IMR-90 (cell line): ENCODE data around the gene NPFF. TPM values are rescaled to one million over a fixed set of nuclear protein-coding genes. Genes with fewer than 3 reads are reported as not detected.

ENCODE experiments used
- ATAC-seq: fragments of 200-7000 bp; cut with Tn5 transposase; 2 replicates; pipeline ENCODE4 v1.9.1; 2020; ENCODE audit warnings: low read depth, mild to moderate bottlenecking, moderate library complexity
- BruUV-seq: library from RNA; stranded (reverse); fragments of 400-500 nt; replicated peaks from 2 replicates; lab custom pipeline; 2021; lab: Mats Ljungman, UMichigan
- CTCF ChIA-PET: fragments of 300-600 bp; formaldehyde crosslinking; extraction: SDS; loops from one replicate; lab custom pipeline; 2021; ENCODE audit warnings: antibody characterized with exemption; lab: Yijun Ruan, JAX
- POLR2A ChIA-PET: fragments of 300-600 bp; sonication (Branson Sonifier 250); formaldehyde crosslinking; loops from one replicate; lab custom pipeline; 2022; ENCODE audit warnings: antibody characterized with exemption; ENCODE audit not compliant: unreplicated experiment; lab: Charles Lee
- DNase-seq: peaks from one replicate; pipeline ENCODE4 v3.0.0; 2013
- H2AFZ ChIP-seq: replicated peaks from 2 replicates; pipeline ENCODE3; 2013; ENCODE audit warnings: low read length, mild to moderate bottlenecking; ENCODE audit not compliant: poor library complexity
- H2AK5ac ChIP-seq: 2 replicates; pipeline ENCODE4 v1.6.1; 2013; ENCODE audit warnings: low read depth, low read length, inconsistent platforms
- H2AK9ac ChIP-seq: replicated peaks from 2 replicates; pipeline ENCODE3; 2013; ENCODE audit warnings: mild to moderate bottlenecking, low read depth, low read length, moderate library complexity; ENCODE audit not compliant: poor library complexity
- H2BK120ac ChIP-seq: 2 replicates; pipeline ENCODE4 v1.6.1; 2013; ENCODE audit warnings: low read depth, low read length, inconsistent platforms
- H2BK15ac ChIP-seq: 3 replicates; pipeline ENCODE4 v1.6.1; 2013; ENCODE audit warnings: low read depth, low read length, inconsistent platforms
- H2BK20ac ChIP-seq: 2 replicates; pipeline ENCODE4 v1.6.1; 2013; ENCODE audit warnings: low read depth, mild to moderate bottlenecking, inconsistent platforms, low read length, moderate library complexity
- H2BK5ac ChIP-seq: 2 replicates; pipeline ENCODE4 v1.6.1; 2013; ENCODE audit warnings: mild to moderate bottlenecking, low read depth, low read length, inconsistent platforms; ENCODE audit not compliant: poor library complexity, severe bottlenecking
- H3K14ac ChIP-seq: replicated peaks from 2 replicates; pipeline ENCODE4 v1.6.1; 2013; ENCODE audit warnings: low read depth, low read length, inconsistent platforms
- H3K18ac ChIP-seq: 2 replicates; pipeline ENCODE4 v1.6.1; 2013; ENCODE audit warnings: low read depth, low read length, control low read depth
- H3K23ac ChIP-seq: 2 replicates; pipeline ENCODE4 v1.6.1; 2013; ENCODE audit warnings: low read depth, low read length, inconsistent platforms
- H3K27ac ChIP-seq: 2 replicates; pipeline ENCODE4 v1.5.1; 2013; ENCODE audit warnings: mild to moderate bottlenecking, control low read depth, low read length; ENCODE audit not compliant: insufficient read depth
- H3K27me3 ChIP-seq: 2 replicates; pipeline ENCODE4 v1.6.1; 2013; ENCODE audit warnings: low read length; ENCODE audit not compliant: control insufficient read depth, insufficient read depth
- H3K36me3 ChIP-seq: 2 replicates; pipeline ENCODE4 v1.6.1; 2013; ENCODE audit warnings: low read length, mixed read lengths; ENCODE audit not compliant: control insufficient read depth, insufficient read depth
- H3K4ac ChIP-seq: 2 replicates; pipeline ENCODE4 v1.6.1; 2013; ENCODE audit warnings: low read depth, low read length, inconsistent platforms
- H3K4me1 ChIP-seq: 2 replicates; pipeline ENCODE4 v1.6.1; 2013; ENCODE audit warnings: low read length, mixed read lengths; ENCODE audit not compliant: control insufficient read depth, insufficient read depth
- H3K4me2 ChIP-seq: 2 replicates; pipeline ENCODE4 v1.6.1; 2013; ENCODE audit warnings: low read depth, mild to moderate bottlenecking, control low read depth, low read length, moderate library complexity
- H3K4me3 ChIP-seq: 2 replicates; pipeline ENCODE4 v1.5.1; 2013; ENCODE audit warnings: low read depth, mild to moderate bottlenecking, control low read depth, low read length, moderate library complexity; ENCODE audit not compliant: insufficient read depth
- H3K56ac ChIP-seq: 2 replicates; pipeline ENCODE4 v1.6.1; 2013; ENCODE audit warnings: low read length, inconsistent platforms; ENCODE audit not compliant: insufficient read depth; ENCODE audit errors: extremely low read depth
- H3K79me1 ChIP-seq, 2 experiments: 2 replicates each; pipeline ENCODE4 v1.6.1; 2013; ENCODE audit warnings: low read length in 2 of 2, inconsistent platforms in 1 of 2, low read depth in 1 of 2
- H3K9ac ChIP-seq: 2 replicates; pipeline ENCODE4 v1.6.1; 2013; ENCODE audit warnings: low read depth, low read length, control low read depth
- H3K9me1 ChIP-seq: 2 replicates; pipeline ENCODE4 v1.6.1; 2013; ENCODE audit warnings: low read length, inconsistent platforms; ENCODE audit not compliant: insufficient read depth
- H3K9me3 ChIP-seq: 2 replicates; pipeline ENCODE4 v1.6.1; 2013; ENCODE audit warnings: low read length; ENCODE audit not compliant: control insufficient read depth, insufficient read depth
- H4K20me1 ChIP-seq: 2 replicates; pipeline ENCODE4 v1.6.1; 2013; ENCODE audit warnings: low read length, inconsistent platforms; ENCODE audit not compliant: insufficient read depth
- H4K5ac ChIP-seq: 2 replicates; pipeline ENCODE4 v1.6.1; 2013; ENCODE audit warnings: mild to moderate bottlenecking, low read depth, low read length, control low read depth
- H4K8ac ChIP-seq, 2 experiments: 2 replicates each; pipeline ENCODE4 v1.6.1; 2013; ENCODE audit warnings: low read depth in 2 of 2, low read length in 2 of 2, control low read depth in 1 of 2, inconsistent platforms in 1 of 2
- H4K91ac ChIP-seq: 2 replicates; pipeline ENCODE4 v1.6.1; 2013; ENCODE audit warnings: low read depth, low read length, inconsistent platforms; ENCODE audit not compliant: insufficient read depth
- BHLHE40 ChIP-seq: fragments of 150-350 bp; IDR thresholded peaks from 2 replicates; pipeline ENCODE4 v1.6.1; 2016; ENCODE audit warnings: mild to moderate bottlenecking, low read depth, low read length
- CEBPB ChIP-seq: IDR thresholded peaks from 2 replicates; pipeline ENCODE4 v1.6.1; 2012; ENCODE audit warnings: low read depth, low read length, improper control_type of control experiment
- CHD1 ChIP-seq: IDR thresholded peaks from 2 replicates; pipeline ENCODE4 v1.6.1; 2012; ENCODE audit warnings: low read depth, low read length, improper control_type of control experiment
- FOS ChIP-seq: fragments of 150-350 bp; IDR thresholded peaks from 2 replicates; pipeline ENCODE4 v1.6.1; 2016; ENCODE audit warnings: low read depth, low read length
- MAFK ChIP-seq: IDR thresholded peaks from 2 replicates; pipeline ENCODE4 v1.6.1; 2012; ENCODE audit warnings: low read depth, low read length, improper control_type of control experiment
- MAZ ChIP-seq: IDR thresholded peaks from 2 replicates; pipeline ENCODE4 v1.6.1; 2012; ENCODE audit warnings: low read depth, mild to moderate bottlenecking, low read length, improper control_type of control experiment, moderate library complexity, borderline replicate concordance
- MXI1 ChIP-seq: IDR thresholded peaks from 2 replicates; pipeline ENCODE4 v1.6.1; 2012; ENCODE audit warnings: low read depth, mild to moderate bottlenecking, low read length, moderate library complexity, borderline replicate concordance
- NFE2L2 ChIP-seq: fragments of 150-350 bp; IDR thresholded peaks from 2 replicates; pipeline ENCODE4 v1.6.1; 2016; ENCODE audit warnings: low read depth, mild to moderate bottlenecking, low read length
- POLR2A ChIP-seq: IDR thresholded peaks from 2 replicates; pipeline ENCODE4 v1.6.1; 2012; ENCODE audit warnings: mild to moderate bottlenecking, low read depth, low read length
- RCOR1 ChIP-seq: IDR thresholded peaks from 2 replicates; pipeline ENCODE4 v1.6.1; 2012; ENCODE audit warnings: mild to moderate bottlenecking, low read length, improper control_type of control experiment; ENCODE audit not compliant: insufficient replicate concordance
- RFX5 ChIP-seq: IDR thresholded peaks from 2 replicates; pipeline ENCODE4 v1.8.0; 2012; ENCODE audit warnings: low read depth, mild to moderate bottlenecking, low read length, moderate library complexity
- SMC3 ChIP-seq: fragments of 150-350 bp; IDR thresholded peaks from 2 replicates; pipeline ENCODE4 v1.6.1; 2016; ENCODE audit warnings: low read depth, mild to moderate bottlenecking, antibody characterized with exemption, low read length, moderate library complexity
- USF2 ChIP-seq: fragments of 150-350 bp; IDR thresholded peaks from 2 replicates; pipeline ENCODE4 v1.6.1; 2017; ENCODE audit warnings: mild to moderate bottlenecking, antibody characterized with exemption, low read length, low read depth
- WGBS, 2 experiments: methylation state at CpG; one replicate each; pipeline versions ENCODE4 v1.1.5 to v1.1.7; 2013; ENCODE audit warnings: missing lambda C conversion rate in 2 of 2; ENCODE audit not compliant: insufficient read length in 1 of 2; ENCODE audit errors: extremely low coverage in 2 of 2; 5-methylcytosine and 5-hydroxymethylcytosine counted together
- dilution Hi-C: fragments of 300-500 bp; cut with HindIII; formaldehyde crosslinking; loops from one replicate; pipeline ENCODE4 v1.14.3; 2018; ENCODE audit warnings: low sequenced_read_pairs; ENCODE audit not compliant: unreplicated experiment
- in situ Hi-C: fragments of 300-500 bp; cut with MboI; formaldehyde crosslinking; loops from 3 replicates; pipeline ENCODE4 v1.14.3; 2019; ENCODE audit warnings: low sequenced_read_pairs, inconsistent platforms, mixed read lengths
- intact Hi-C: fragments of 100-400 bp; cut with micrococcal nuclease; formaldehyde crosslinking; loops from 2 replicates; pipeline ENCODE4 v1.10.0; 2022
- polyA plus RNA-seq, 3 experiments: library from polyadenylated mRNA; depleted of rRNA; stranded (reverse); fragments of >200 nt; gene quantifications; 2 replicates each; pipeline ENCODE4 v1.2.3, GENCODE V29; 2012; ENCODE audit warnings: low replicate concordance in 1 of 3
- total RNA-seq: library from RNA; depleted of rRNA; stranded (reverse); fragments of >200 nt; gene quantifications from 2 replicates; pipeline ENCODE4 v1.2.3, GENCODE V29; 2012
- TF ChIP-seq, protein P1 (sequence below): conservative IDR thresholded peaks from 2 replicates; pipeline ENCODE4 v1.5.1; 2012; ENCODE audit warnings: mild to moderate bottlenecking, low read depth, low read length, improper control_type of control experiment

Gene NPFF
- total and polyA plus RNA-seq, 2 of the 4 experiments (the other 2 are of a cell fraction) = not detected

- H3K36me3 ChIP-seq = peaks cover 48% of the 10 kb centered on the region
- no peak overlapping the region for H4K91ac ChIP-seq
- H2BK5ac ChIP-seq = no peak overlapping the region
- H3K4me1 ChIP-seq = no peaks in the 10 kb centered on the region
- no peak overlapping the region for H3K4me2 ChIP-seq
- no peak overlapping the region for H3K4ac ChIP-seq
- no peak overlapping the region for H3K56ac ChIP-seq
- ChIA-PET POLR2A (no interaction called here), CTCF (no interaction called here)
- WGBS, 2 experiments = no CpG with 5 or more reads among the region's 6 CpGs
- H3K9me3 ChIP-seq = no peaks in the 10 kb centered on the region
- H2BK15ac ChIP-seq = no peak overlapping the region
- no peak overlapping the region for H3K4me3 ChIP-seq
- H3K27me3 ChIP-seq = no peaks in the 10 kb centered on the region
- H2BK120ac ChIP-seq = no peak overlapping the region
- intact Hi-C loops (no loop called here), in situ Hi-C loops (loop anchor here (10.0 kb wide), 1 partner anchor 300 kb away; no protein-coding TSS in a partner anchor), dilution Hi-C loops (no loop called here)
- H2AFZ ChIP-seq = no peak overlapping the region
- TF ChIP-seq FOS = no peak
- no peak for TF ChIP-seq CEBPB
- no peak for TF ChIP-seq MXI1
- TF ChIP-seq MAFK = no peak
- TF ChIP-seq NFE2L2 = no peak
- TF ChIP-seq MAZ = no peak
- no peak for TF ChIP-seq CHD1
- no peak for TF ChIP-seq POLR2A
- no peak for TF ChIP-seq SMC3
- no peak for TF ChIP-seq RCOR1
- TF ChIP-seq BHLHE40 = no peak
- TF ChIP-seq, protein P1, sequence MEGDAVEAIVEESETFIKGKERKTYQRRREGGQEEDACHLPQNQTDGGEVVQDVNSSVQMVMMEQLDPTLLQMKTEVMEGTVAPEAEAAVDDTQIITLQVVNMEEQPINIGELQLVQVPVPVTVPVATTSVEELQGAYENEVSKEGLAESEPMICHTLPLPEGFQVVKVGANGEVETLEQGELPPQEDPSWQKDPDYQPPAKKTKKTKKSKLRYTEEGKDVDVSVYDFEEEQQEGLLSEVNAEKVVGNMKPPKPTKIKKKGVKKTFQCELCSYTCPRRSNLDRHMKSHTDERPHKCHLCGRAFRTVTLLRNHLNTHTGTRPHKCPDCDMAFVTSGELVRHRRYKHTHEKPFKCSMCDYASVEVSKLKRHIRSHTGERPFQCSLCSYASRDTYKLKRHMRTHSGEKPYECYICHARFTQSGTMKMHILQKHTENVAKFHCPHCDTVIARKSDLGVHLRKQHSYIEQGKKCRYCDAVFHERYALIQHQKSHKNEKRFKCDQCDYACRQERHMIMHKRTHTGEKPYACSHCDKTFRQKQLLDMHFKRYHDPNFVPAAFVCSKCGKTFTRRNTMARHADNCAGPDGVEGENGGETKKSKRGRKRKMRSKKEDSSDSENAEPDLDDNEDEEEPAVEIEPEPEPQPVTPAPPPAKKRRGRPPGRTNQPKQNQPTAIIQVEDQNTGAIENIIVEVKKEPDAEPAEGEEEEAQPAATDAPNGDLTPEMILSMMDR = no peak
- TF ChIP-seq RFX5 = no peak
- TF ChIP-seq USF2 = no peak
- no peak overlapping the region for H3K9ac ChIP-seq
- no peak overlapping the region for H2BK20ac ChIP-seq
- no TSS peak for BruUV-seq
- H3K23ac ChIP-seq = no peak overlapping the region
- no peak overlapping the region for H3K27ac ChIP-seq
- no peak overlapping the region for H3K14ac ChIP-seq
- H3K79me1 ChIP-seq = no peaks in the 10 kb centered on the region
- no peak overlapping the region for H2AK5ac ChIP-seq
- ATAC-seq = no peak
- H4K5ac ChIP-seq = no peak overlapping the region
- no peak for DNase-seq
- H3K9me1 ChIP-seq = no peaks in the 10 kb centered on the region
- H4K20me1 ChIP-seq = no peaks in the 10 kb centered on the region
- no peak overlapping the region for H4K8ac ChIP-seq
- no peak overlapping the region for H2AK9ac ChIP-seq
- no peak overlapping the region for H3K18ac ChIP-seq
Observed at GRCh38 chr12:53514628-53515290, 7.5 kb upstream of the NPFF start.
